Activated CD8-positive, alpha-beta T cell treated with anti-CD3 and anti-CD28 coated beads for 36 hours (primary cell): ENCODE data around the gene SLC12A2. TPM values are rescaled to one million over a fixed set of nuclear protein-coding genes. Genes with fewer than 3 reads are reported as not detected.

Experiments used
- ATAC-seq: fragments of 200-7000 bp; cut with Tn5 transposase; one replicate; pipeline ENCODE4 v1.10.0; 2021; ENCODE audit warnings: mild to moderate bottlenecking, moderate library complexity
- CTCF ChIA-PET: fragments of 350-600 bp; sonication (Branson Sonifier 250); formaldehyde crosslinking; loops from one replicate; lab custom pipeline; 2021; ENCODE audit warnings: antibody characterized with exemption; lab: Charles Lee
- POLR2A ChIA-PET: fragments of 350-600 bp; sonication (Branson Sonifier 250); formaldehyde crosslinking; loops from one replicate; lab custom pipeline; 2021; ENCODE audit warnings: antibody characterized with exemption; lab: Charles Lee
- DNase-seq: peaks from one replicate; pipeline ENCODE4 v3.0.0-alpha.2; 2020
- H3K27ac Mint-ChIP-seq: one replicate; pipeline ENCODE4 v1.8.0; 2021; ENCODE audit warnings: mild to moderate bottlenecking, mixed read lengths
- H3K27me3 Mint-ChIP-seq: one replicate; pipeline ENCODE4 v1.8.0; 2021; ENCODE audit warnings: mixed read lengths
- H3K36me3 Mint-ChIP-seq: one replicate; pipeline ENCODE4 v1.8.0; 2021; ENCODE audit warnings: low read depth, mixed read lengths
- H3K4me1 Mint-ChIP-seq: one replicate; pipeline ENCODE4 v1.8.0; 2021; ENCODE audit warnings: low read depth, mixed read lengths
- H3K4me3 Mint-ChIP-seq: one replicate; pipeline ENCODE4 v1.8.0; 2021; ENCODE audit warnings: mild to moderate bottlenecking, moderate library complexity, mixed read lengths
- H3K9me3 Mint-ChIP-seq: one replicate; pipeline ENCODE4 v1.8.0; 2021; ENCODE audit warnings: mixed read lengths
- CTCF ChIP-seq: fragments of 200-600 bp; IDR thresholded peaks from one replicate; pipeline ENCODE4 v1.8.0; 2022; ENCODE audit warnings: antibody characterized with exemption, mild to moderate bottlenecking
- intact Hi-C: fragments of 100-400 bp; cut with micrococcal nuclease; formaldehyde crosslinking; loops from one replicate; pipeline ENCODE4 v1.10.0; 2022
- total RNA-seq, 2 experiments: library from RNA; stranded (reverse); gene quantifications; one replicate each; pipeline ENCODE4 v1.2.3, GENCODE V29; 2021

SLC12A2 gene
- total RNA-seq, 2 experiments from 2014 or later, result 11.9 to 12.4 TPM

GRCh38 chr5:128132499-128132898, 48.9 kb downstream of the SLC12A2 start:
- TF ChIP-seq CTCF, result no peak
- ChIA-PET CTCF (no interaction called here), POLR2A (no interaction called here)
- Mint-ChIP-seq H3K27me3 (no peaks in the 10 kb centered on the region), H3K4me1 (no peaks in the 10 kb centered on the region), H3K27ac (no peak overlapping the region), H3K9me3 (no peaks in the 10 kb centered on the region), H3K4me3 (no peak overlapping the region), H3K36me3 (peaks cover 40% of the 10 kb centered on the region)
- ATAC-seq (no peak), DNase-seq (no peak)
- intact Hi-C loops, result no loop called here

DNA sequence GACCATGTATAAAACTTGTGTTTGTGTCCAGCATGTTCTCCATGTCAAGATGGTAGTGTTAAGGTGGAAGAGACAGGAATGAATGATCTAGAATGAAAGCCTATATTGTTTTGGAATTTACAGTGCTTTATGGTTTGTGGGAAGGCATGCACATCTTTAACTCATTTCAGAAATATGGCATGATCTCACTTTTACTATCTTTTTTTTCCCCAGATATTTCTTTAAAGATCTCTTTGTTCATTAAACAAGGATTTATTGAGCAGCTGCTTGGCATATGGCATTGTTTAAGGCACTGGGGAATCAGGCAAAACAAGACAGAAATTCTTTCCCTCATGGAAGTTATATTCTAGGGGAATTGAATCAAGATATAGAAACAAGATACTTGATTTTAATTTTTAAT, 51.7 kb downstream of the SLC12A2 start:
- no peak overlapping the region for H3K4me3 Mint-ChIP-seq
- peaks cover 46% of the 10 kb centered on the region for H3K36me3 Mint-ChIP-seq
- H3K9me3 Mint-ChIP-seq, result no peaks in the 10 kb centered on the region
- no peaks in the 10 kb centered on the region for H3K27me3 Mint-ChIP-seq
- H3K27ac Mint-ChIP-seq, result no peak overlapping the region
- POLR2A ChIA-PET, result no interaction called here
- DNase-seq (no peak), ATAC-seq (no peak)
- no peak for TF ChIP-seq CTCF
- no peaks in the 10 kb centered on the region for H3K4me1 Mint-ChIP-seq
- intact Hi-C loops, result no loop called here
- CTCF ChIA-PET, result no interaction called here

DNA sequence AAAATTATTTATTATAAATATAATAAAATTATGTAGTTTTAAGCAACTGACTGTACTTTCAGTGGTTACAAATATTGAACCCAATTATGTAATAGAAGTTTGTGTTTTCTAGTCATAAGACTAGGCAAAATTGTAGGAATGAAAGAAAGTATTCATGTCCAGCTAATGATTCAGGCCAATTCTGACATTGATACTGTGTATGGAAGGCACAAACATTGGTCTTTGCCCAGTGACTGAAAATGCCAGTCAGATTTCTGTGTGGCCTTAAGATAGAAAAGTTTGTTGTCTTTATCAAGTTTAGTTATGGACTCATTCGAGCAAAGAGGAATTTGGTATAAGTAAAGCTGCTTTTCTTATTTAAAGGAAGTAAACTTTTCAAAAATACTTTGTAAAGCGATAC, 60.3 kb downstream of the SLC12A2 start:
- intact Hi-C loops, result no loop called here
- Mint-ChIP-seq H3K9me3 (no peaks in the 10 kb centered on the region), H3K4me1 (no peaks in the 10 kb centered on the region), H3K27ac (no peak overlapping the region), H3K36me3 (peaks cover 10% of the 10 kb centered on the region), H3K27me3 (no peaks in the 10 kb centered on the region), H3K4me3 (no peak overlapping the region)
- no peak for DNase-seq
- TF ChIP-seq CTCF, result no peak
- ChIA-PET CTCF (no interaction called here), POLR2A (no interaction called here)
- ATAC-seq, result no peak

- no peaks in the 10 kb centered on the region for H3K9me3 Mint-ChIP-seq
- no peaks in the 10 kb centered on the region for H3K27me3 Mint-ChIP-seq
- POLR2A ChIA-PET, result no interaction called here
- H3K4me3 Mint-ChIP-seq, result no peak overlapping the region
- H3K36me3 Mint-ChIP-seq, result peaks cover 11% of the 10 kb centered on the region
- no peak overlapping the region for H3K27ac Mint-ChIP-seq
- no peaks in the 10 kb centered on the region for H3K4me1 Mint-ChIP-seq
- CTCF ChIA-PET, result no interaction called here
- intact Hi-C loops, result no loop called here
- ATAC-seq (no peak), DNase-seq (no peak)
- no peak for TF ChIP-seq CTCF
Observed at GRCh38 chr5:128144491-128144890, 60.9 kb downstream of the SLC12A2 start.

GRCh38 chr5:128146671-128147070, 63.1 kb downstream of the SLC12A2 start:
- no peak for DNase-seq
- H3K4me3 Mint-ChIP-seq, result no peak overlapping the region
- no peaks in the 10 kb centered on the region for H3K9me3 Mint-ChIP-seq
- no peak for ATAC-seq
- no peaks in the 10 kb centered on the region for H3K27me3 Mint-ChIP-seq
- intact Hi-C loops, result no loop called here
- no peaks in the 10 kb centered on the region for H3K4me1 Mint-ChIP-seq
- no peak overlapping the region for H3K27ac Mint-ChIP-seq
- peaks cover 13% of the 10 kb centered on the region for H3K36me3 Mint-ChIP-seq
- CTCF ChIA-PET, result no interaction called here
- TF ChIP-seq CTCF, result no peak
- POLR2A ChIA-PET, result no interaction called here
